ENCODE data around the gene PIK3R2.

- TF ChIP-seq, protein P1, sequence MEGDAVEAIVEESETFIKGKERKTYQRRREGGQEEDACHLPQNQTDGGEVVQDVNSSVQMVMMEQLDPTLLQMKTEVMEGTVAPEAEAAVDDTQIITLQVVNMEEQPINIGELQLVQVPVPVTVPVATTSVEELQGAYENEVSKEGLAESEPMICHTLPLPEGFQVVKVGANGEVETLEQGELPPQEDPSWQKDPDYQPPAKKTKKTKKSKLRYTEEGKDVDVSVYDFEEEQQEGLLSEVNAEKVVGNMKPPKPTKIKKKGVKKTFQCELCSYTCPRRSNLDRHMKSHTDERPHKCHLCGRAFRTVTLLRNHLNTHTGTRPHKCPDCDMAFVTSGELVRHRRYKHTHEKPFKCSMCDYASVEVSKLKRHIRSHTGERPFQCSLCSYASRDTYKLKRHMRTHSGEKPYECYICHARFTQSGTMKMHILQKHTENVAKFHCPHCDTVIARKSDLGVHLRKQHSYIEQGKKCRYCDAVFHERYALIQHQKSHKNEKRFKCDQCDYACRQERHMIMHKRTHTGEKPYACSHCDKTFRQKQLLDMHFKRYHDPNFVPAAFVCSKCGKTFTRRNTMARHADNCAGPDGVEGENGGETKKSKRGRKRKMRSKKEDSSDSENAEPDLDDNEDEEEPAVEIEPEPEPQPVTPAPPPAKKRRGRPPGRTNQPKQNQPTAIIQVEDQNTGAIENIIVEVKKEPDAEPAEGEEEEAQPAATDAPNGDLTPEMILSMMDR (IDR thresholded peaks at IDR 0.05; ENCODE audit: low read depth, low read length) = no peak
- TF ChIP-seq MAX (IDR thresholded peaks at IDR 0.05; ENCODE audit: low read depth, low read length) (no peak), POLR2A (IDR thresholded peaks at IDR 0.05; ENCODE audit: extremely low read depth, insufficient read length) (no peak)
Observed at GRCh38 chr19:18107235-18107634, 45.7 kb upstream of the PIK3R2 start.

Measured in NB4 (cell line).